Fibroblast of the aortic adventitia (primary cell): ENCODE data around the gene ZNF226. TPM values are rescaled to one million over a fixed set of nuclear protein-coding genes. Genes with fewer than 3 reads are reported as not detected.
"Not testable (repeated sequence)": the region's sequence is repeated elsewhere in the genome, so short reads cannot be mapped to it uniquely, and the experiment has no call there.

Experiments used
- DNase-seq: peaks from one replicate; pipeline ENCODE4 v3.0.0-alpha.2; 2010; ENCODE audit warnings: low read depth
- H3K4me3 ChIP-seq: 2 replicates; pipeline ENCODE4 v1.5.1; 2011; ENCODE audit warnings: low read depth, mild to moderate bottlenecking, control low read depth, low read length, moderate library complexity
- total RNA-seq: library from RNA; depleted of rRNA; stranded (reverse); fragments of >200 nt; gene quantifications from 2 replicates; pipeline ENCODE4 v1.2.3, GENCODE V29; 2012; ENCODE audit warnings: low replicate concordance
- TF ChIP-seq, protein P1 (sequence below): IDR thresholded peaks from 2 replicates; pipeline ENCODE4 v1.5.1; 2011; ENCODE audit warnings: mild to moderate bottlenecking, low read length, control low read depth, inconsistent platforms; ENCODE audit not compliant: insufficient read depth

Gene ZNF226
- total RNA-seq, result 28.7 and 30.7 TPM in 2 replicates

DNA sequence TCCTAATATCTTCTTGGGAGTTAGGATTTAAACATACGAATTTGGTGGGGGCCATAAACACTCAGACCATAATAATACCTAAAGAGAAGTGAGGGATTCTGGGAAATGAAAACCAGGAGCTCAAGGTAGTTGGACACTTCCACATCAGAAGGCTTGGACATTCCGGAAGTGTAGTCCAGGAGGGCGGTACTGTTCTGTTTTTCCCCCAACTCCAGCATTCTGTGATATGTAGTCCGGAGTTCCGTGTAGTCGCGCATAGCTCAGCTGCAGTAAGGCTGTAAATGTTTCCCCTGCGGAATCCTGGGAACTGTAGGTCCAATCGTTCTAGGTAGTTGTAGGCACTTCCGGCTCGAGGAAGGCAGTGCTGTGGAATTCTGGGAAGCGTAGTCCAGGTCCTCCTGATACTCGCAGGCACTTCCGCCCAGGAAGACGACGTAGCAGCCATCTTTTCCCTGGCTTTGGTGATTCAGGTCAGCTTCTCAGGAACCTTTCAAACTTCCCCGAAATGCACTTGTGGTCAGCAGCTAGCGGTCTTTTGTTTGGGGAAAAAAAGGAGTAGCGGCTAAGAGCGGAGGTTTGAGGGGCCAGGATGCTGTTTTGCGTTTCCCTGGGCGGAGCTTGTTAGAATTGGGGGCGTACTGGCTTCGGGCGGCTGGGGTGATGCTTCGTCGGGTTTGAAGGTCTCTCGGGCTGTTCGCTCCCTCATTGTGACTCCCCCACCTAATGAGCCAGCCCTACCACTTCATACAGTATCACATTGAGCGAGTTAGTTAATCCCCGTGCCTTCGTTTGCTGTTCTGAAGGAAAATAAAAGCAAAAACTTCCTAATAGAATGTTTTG lies at the start of gene ZNF226:
TSS of gene ZNF226 (plus strand) at position 428 of the 840 bp plus-strand sequence. CDS start 4,981 bp downstream, outside the sequence.
- peak; percentile 99 for DNase-seq
- H3K4me3 ChIP-seq, result peak within 1 kb of the TSS; percentile 97
- TF ChIP-seq, protein P1, sequence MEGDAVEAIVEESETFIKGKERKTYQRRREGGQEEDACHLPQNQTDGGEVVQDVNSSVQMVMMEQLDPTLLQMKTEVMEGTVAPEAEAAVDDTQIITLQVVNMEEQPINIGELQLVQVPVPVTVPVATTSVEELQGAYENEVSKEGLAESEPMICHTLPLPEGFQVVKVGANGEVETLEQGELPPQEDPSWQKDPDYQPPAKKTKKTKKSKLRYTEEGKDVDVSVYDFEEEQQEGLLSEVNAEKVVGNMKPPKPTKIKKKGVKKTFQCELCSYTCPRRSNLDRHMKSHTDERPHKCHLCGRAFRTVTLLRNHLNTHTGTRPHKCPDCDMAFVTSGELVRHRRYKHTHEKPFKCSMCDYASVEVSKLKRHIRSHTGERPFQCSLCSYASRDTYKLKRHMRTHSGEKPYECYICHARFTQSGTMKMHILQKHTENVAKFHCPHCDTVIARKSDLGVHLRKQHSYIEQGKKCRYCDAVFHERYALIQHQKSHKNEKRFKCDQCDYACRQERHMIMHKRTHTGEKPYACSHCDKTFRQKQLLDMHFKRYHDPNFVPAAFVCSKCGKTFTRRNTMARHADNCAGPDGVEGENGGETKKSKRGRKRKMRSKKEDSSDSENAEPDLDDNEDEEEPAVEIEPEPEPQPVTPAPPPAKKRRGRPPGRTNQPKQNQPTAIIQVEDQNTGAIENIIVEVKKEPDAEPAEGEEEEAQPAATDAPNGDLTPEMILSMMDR, result no peak

DNA sequence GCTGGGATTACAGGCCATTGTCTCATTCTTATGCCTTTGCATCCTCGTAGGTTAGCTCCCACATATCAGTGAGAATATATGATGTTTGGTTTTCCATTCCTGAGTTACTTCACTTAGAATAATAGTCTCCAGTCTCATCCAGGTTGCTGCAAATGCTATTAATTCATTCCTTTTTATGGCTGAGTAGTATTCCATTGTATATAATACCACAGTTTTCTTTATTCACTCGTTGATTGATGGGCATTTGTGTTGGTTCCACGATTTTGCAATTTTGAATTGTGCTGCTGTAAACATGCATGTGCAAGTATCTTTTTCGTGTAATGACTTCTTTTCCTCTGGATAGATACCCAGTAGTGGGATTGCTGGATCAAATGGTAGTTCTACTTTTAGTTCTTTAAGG lies 43.7 kb upstream of the ZNF226 start:
- not testable (repeated sequence) for DNase-seq, H3K4me3 ChIP-seq

DNA sequence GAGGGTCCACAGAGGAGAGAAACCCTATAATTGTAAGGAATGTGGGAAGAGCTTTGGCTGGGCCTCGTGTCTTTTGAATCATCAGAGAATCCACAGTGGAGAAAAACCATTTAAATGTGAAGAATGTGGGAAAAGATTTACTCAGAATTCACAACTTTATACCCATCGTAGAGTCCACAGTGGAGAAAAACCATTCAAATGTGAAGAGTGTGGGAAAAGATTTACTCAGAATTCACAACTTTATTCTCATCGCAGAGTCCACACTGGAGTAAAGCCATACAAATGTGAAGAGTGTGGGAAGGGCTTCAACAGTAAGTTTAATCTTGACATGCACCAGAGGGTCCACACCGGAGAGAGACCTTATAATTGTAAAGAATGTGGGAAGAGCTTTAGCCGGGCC lies 32.9 kb upstream of the ZNF226 start:
- TF ChIP-seq, protein P1, result no peak
- H3K4me3 ChIP-seq, result no peak overlapping the region
- DNase-seq, result no peak

DNA sequence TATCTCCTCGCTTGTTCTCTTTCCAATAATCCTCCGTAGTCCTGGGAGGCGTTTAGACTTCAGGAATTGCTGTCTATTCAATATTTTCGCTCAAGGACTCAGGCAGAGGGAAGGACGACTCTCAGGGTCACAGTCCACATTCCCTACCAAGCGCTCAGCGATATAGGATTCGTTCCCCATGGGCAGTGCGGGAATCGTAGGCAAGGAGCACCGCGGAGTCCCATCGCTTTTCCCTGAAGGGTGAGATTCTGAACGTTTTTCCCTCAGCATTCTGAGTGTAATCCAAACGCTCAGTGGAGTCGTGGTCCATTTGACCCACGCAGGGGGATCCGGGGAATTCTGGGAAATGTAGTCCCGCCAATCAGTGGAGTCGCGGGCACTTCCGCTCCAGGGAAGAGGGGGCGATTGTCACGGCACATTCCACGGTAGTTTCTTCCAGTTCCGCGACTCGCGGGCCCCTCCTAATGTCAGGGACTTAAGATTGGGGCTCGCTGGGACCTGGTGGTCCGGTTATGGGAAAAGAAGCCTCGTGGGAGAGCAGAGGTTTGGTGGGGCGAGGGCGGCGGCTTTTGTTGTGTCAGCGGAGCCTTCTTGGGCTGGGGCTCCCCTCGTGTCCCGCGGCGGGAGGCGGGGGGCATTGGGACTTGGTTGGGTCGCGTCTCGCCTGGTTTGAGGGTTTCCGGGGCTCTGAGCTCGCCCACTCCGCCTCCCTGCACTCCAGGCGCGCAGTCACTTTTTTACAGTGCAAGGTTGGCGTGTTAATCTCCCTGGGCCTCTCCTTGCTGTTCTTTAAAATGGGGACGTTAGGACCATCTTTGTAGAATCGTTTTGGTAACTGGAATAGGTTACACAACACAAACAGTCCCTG lies 23.5 kb upstream of the ZNF226 start, which contains the start of gene ZNF234:
TSS of gene ZNF234 (plus strand) at position 364 of the 868 bp plus-strand sequence. CDS start 3,079 bp downstream, outside the sequence.
- H3K4me3 ChIP-seq, result peak within 1 kb of the TSS; percentile 88
- TF ChIP-seq, protein P1, result no peak
- peak; percentile 87 for DNase-seq

DNA sequence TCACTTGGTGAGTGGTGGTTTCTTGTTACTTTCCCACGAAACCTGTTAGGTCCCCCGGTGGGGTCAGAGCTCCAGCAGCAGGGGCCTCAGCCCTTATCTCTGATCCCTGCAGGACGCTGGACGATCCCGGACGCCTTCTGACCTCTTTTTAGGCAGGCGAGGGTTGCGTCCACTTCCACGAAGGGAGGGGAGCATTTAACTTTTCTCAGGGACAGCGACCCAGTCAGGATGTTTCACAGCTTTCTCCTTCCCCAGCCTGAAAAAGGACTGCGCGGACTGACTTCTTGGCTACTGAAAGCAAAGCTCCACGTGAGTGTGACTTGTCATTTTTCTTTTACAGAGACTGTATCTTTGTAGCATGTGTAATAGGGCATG lies 22.9 kb upstream of the ZNF226 start:
- peak overlapping the region; percentile 88 for H3K4me3 ChIP-seq
- peak; percentile 49 for DNase-seq
- TF ChIP-seq, protein P1, result no peak

DNA sequence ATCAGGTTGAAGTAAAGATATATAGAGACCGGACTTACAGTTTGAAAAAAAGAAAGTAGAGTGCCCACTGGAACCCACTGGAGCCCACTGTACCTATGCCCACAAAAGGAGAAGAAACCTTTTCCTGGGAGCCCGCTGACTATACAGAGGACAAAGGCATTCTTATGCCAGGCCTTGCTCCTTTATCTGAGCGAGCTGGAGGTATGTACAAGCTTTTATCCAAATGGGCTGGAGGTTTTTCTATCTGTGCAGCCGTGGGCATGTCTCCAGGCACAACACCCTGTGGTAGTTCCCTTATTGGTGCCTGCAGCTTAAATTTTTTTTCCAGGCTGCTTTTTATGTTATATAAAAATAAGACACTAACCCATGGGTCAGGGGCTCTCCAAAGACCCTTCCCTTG lies 15.1 kb upstream of the ZNF226 start:
- H3K4me3 ChIP-seq, result no peak overlapping the region
- no peak for DNase-seq
- TF ChIP-seq, protein P1, result no peak

DNA sequence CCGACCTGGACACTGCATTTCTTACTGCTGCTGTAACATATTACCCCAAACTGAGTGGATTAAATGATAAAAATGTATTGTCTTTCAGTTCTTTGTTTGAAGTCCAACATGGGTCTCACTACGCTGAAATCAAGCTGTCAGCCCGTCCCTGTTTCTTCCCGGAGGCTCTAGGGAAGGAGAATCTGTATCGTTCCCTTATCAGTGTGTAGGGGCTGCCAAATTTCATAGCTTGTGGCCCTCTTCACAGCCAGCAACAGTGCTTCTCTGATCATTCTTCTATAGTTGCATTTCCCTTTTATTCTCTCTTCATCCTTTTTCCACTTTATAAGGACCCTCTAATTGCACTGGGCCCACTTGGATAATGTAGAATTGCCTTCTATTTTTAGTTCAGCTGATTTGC lies 13.4 kb upstream of the ZNF226 start:
- no peak for DNase-seq
- TF ChIP-seq, protein P1, result no peak

More for the DNA sequence above, 13.4 kb upstream of the ZNF226 start:
- H3K4me3 ChIP-seq, result no peak overlapping the region
